IMR-90 (cell line): ENCODE data around the gene DNM3. TPM values are rescaled to one million over a fixed set of nuclear protein-coding genes. Genes with fewer than 3 reads are reported as not detected.

Experiments
- ATAC-seq: fragments of 200-7000 bp; cut with Tn5 transposase; 2 replicates; pipeline ENCODE4 v1.9.1; 2020; ENCODE audit warnings: low read depth, mild to moderate bottlenecking, moderate library complexity
- BruUV-seq: library from RNA; stranded (reverse); fragments of 400-500 nt; replicated peaks from 2 replicates; lab custom pipeline; 2021; lab: Mats Ljungman, UMichigan
- CTCF ChIA-PET: fragments of 300-600 bp; formaldehyde crosslinking; extraction: SDS; loops from one replicate; lab custom pipeline; 2021; ENCODE audit warnings: antibody characterized with exemption; lab: Yijun Ruan, JAX
- POLR2A ChIA-PET: fragments of 300-600 bp; sonication (Branson Sonifier 250); formaldehyde crosslinking; loops from one replicate; lab custom pipeline; 2022; ENCODE audit warnings: antibody characterized with exemption; ENCODE audit not compliant: unreplicated experiment; lab: Charles Lee
- DNase-seq: peaks from one replicate; pipeline ENCODE4 v3.0.0; 2013
- H2AFZ ChIP-seq: replicated peaks from 2 replicates; pipeline ENCODE3; 2013; ENCODE audit warnings: low read length, mild to moderate bottlenecking; ENCODE audit not compliant: poor library complexity
- H2AK5ac ChIP-seq: 2 replicates; pipeline ENCODE4 v1.6.1; 2013; ENCODE audit warnings: low read depth, low read length, inconsistent platforms
- H2AK9ac ChIP-seq: replicated peaks from 2 replicates; pipeline ENCODE3; 2013; ENCODE audit warnings: mild to moderate bottlenecking, low read depth, low read length, moderate library complexity; ENCODE audit not compliant: poor library complexity
- H2BK120ac ChIP-seq: 2 replicates; pipeline ENCODE4 v1.6.1; 2013; ENCODE audit warnings: low read depth, low read length, inconsistent platforms
- H2BK15ac ChIP-seq: 3 replicates; pipeline ENCODE4 v1.6.1; 2013; ENCODE audit warnings: low read depth, low read length, inconsistent platforms
- H2BK20ac ChIP-seq: 2 replicates; pipeline ENCODE4 v1.6.1; 2013; ENCODE audit warnings: low read depth, mild to moderate bottlenecking, inconsistent platforms, low read length, moderate library complexity
- H2BK5ac ChIP-seq: 2 replicates; pipeline ENCODE4 v1.6.1; 2013; ENCODE audit warnings: mild to moderate bottlenecking, low read depth, low read length, inconsistent platforms; ENCODE audit not compliant: poor library complexity, severe bottlenecking
- H3K14ac ChIP-seq: replicated peaks from 2 replicates; pipeline ENCODE4 v1.6.1; 2013; ENCODE audit warnings: low read depth, low read length, inconsistent platforms
- H3K18ac ChIP-seq: 2 replicates; pipeline ENCODE4 v1.6.1; 2013; ENCODE audit warnings: low read depth, low read length, control low read depth
- H3K23ac ChIP-seq: 2 replicates; pipeline ENCODE4 v1.6.1; 2013; ENCODE audit warnings: low read depth, low read length, inconsistent platforms
- H3K27ac ChIP-seq: 2 replicates; pipeline ENCODE4 v1.5.1; 2013; ENCODE audit warnings: mild to moderate bottlenecking, control low read depth, low read length; ENCODE audit not compliant: insufficient read depth
- H3K27me3 ChIP-seq: 2 replicates; pipeline ENCODE4 v1.6.1; 2013; ENCODE audit warnings: low read length; ENCODE audit not compliant: control insufficient read depth, insufficient read depth
- H3K36me3 ChIP-seq: 2 replicates; pipeline ENCODE4 v1.6.1; 2013; ENCODE audit warnings: low read length, mixed read lengths; ENCODE audit not compliant: control insufficient read depth, insufficient read depth
- H3K4ac ChIP-seq: 2 replicates; pipeline ENCODE4 v1.6.1; 2013; ENCODE audit warnings: low read depth, low read length, inconsistent platforms
- H3K4me1 ChIP-seq: 2 replicates; pipeline ENCODE4 v1.6.1; 2013; ENCODE audit warnings: low read length, mixed read lengths; ENCODE audit not compliant: control insufficient read depth, insufficient read depth
- H3K4me2 ChIP-seq: 2 replicates; pipeline ENCODE4 v1.6.1; 2013; ENCODE audit warnings: low read depth, mild to moderate bottlenecking, control low read depth, low read length, moderate library complexity
- H3K4me3 ChIP-seq: 2 replicates; pipeline ENCODE4 v1.5.1; 2013; ENCODE audit warnings: low read depth, mild to moderate bottlenecking, control low read depth, low read length, moderate library complexity; ENCODE audit not compliant: insufficient read depth
- H3K56ac ChIP-seq: 2 replicates; pipeline ENCODE4 v1.6.1; 2013; ENCODE audit warnings: low read length, inconsistent platforms; ENCODE audit not compliant: insufficient read depth; ENCODE audit errors: extremely low read depth
- H3K79me1 ChIP-seq, 2 experiments: 2 replicates each; pipeline ENCODE4 v1.6.1; 2013; ENCODE audit warnings: low read length in 2 of 2, inconsistent platforms in 1 of 2, low read depth in 1 of 2
- H3K9ac ChIP-seq: 2 replicates; pipeline ENCODE4 v1.6.1; 2013; ENCODE audit warnings: low read depth, low read length, control low read depth
- H3K9me1 ChIP-seq: 2 replicates; pipeline ENCODE4 v1.6.1; 2013; ENCODE audit warnings: low read length, inconsistent platforms; ENCODE audit not compliant: insufficient read depth
- H3K9me3 ChIP-seq: 2 replicates; pipeline ENCODE4 v1.6.1; 2013; ENCODE audit warnings: low read length; ENCODE audit not compliant: control insufficient read depth, insufficient read depth
- H4K20me1 ChIP-seq: 2 replicates; pipeline ENCODE4 v1.6.1; 2013; ENCODE audit warnings: low read length, inconsistent platforms; ENCODE audit not compliant: insufficient read depth
- H4K5ac ChIP-seq: 2 replicates; pipeline ENCODE4 v1.6.1; 2013; ENCODE audit warnings: mild to moderate bottlenecking, low read depth, low read length, control low read depth
- H4K8ac ChIP-seq, 2 experiments: 2 replicates each; pipeline ENCODE4 v1.6.1; 2013; ENCODE audit warnings: low read depth in 2 of 2, low read length in 2 of 2, control low read depth in 1 of 2, inconsistent platforms in 1 of 2
- H4K91ac ChIP-seq: 2 replicates; pipeline ENCODE4 v1.6.1; 2013; ENCODE audit warnings: low read depth, low read length, inconsistent platforms; ENCODE audit not compliant: insufficient read depth
- FOS ChIP-seq: fragments of 150-350 bp; IDR thresholded peaks from 2 replicates; pipeline ENCODE4 v1.6.1; 2016; ENCODE audit warnings: low read depth, low read length
- NFE2L2 ChIP-seq: fragments of 150-350 bp; IDR thresholded peaks from 2 replicates; pipeline ENCODE4 v1.6.1; 2016; ENCODE audit warnings: low read depth, mild to moderate bottlenecking, low read length
- POLR2A ChIP-seq: IDR thresholded peaks from 2 replicates; pipeline ENCODE4 v1.6.1; 2012; ENCODE audit warnings: mild to moderate bottlenecking, low read depth, low read length
- SMC3 ChIP-seq: fragments of 150-350 bp; IDR thresholded peaks from 2 replicates; pipeline ENCODE4 v1.6.1; 2016; ENCODE audit warnings: low read depth, mild to moderate bottlenecking, antibody characterized with exemption, low read length, moderate library complexity
- WGBS, 2 experiments: methylation state at CpG; one replicate each; pipeline versions ENCODE4 v1.1.5 to v1.1.7; 2013; ENCODE audit warnings: missing lambda C conversion rate in 2 of 2; ENCODE audit not compliant: insufficient read length in 1 of 2; ENCODE audit errors: extremely low coverage in 2 of 2; 5-methylcytosine and 5-hydroxymethylcytosine counted together
- dilution Hi-C: fragments of 300-500 bp; cut with HindIII; formaldehyde crosslinking; loops from one replicate; pipeline ENCODE4 v1.14.3; 2018; ENCODE audit warnings: low sequenced_read_pairs; ENCODE audit not compliant: unreplicated experiment
- in situ Hi-C: fragments of 300-500 bp; cut with MboI; formaldehyde crosslinking; loops from 3 replicates; pipeline ENCODE4 v1.14.3; 2019; ENCODE audit warnings: low sequenced_read_pairs, inconsistent platforms, mixed read lengths
- intact Hi-C: fragments of 100-400 bp; cut with micrococcal nuclease; formaldehyde crosslinking; loops from 2 replicates; pipeline ENCODE4 v1.10.0; 2022
- polyA plus RNA-seq, 3 experiments: library from polyadenylated mRNA; depleted of rRNA; stranded (reverse); fragments of >200 nt; gene quantifications; 2 replicates each; pipeline ENCODE4 v1.2.3, GENCODE V29; 2012; ENCODE audit warnings: low replicate concordance in 1 of 3
- total RNA-seq: library from RNA; depleted of rRNA; stranded (reverse); fragments of >200 nt; gene quantifications from 2 replicates; pipeline ENCODE4 v1.2.3, GENCODE V29; 2012

The DNM3 gene
- total and polyA plus RNA-seq, 2 of the 4 experiments (the other 2 are of a cell fraction): 0.36 TPM

DNA sequence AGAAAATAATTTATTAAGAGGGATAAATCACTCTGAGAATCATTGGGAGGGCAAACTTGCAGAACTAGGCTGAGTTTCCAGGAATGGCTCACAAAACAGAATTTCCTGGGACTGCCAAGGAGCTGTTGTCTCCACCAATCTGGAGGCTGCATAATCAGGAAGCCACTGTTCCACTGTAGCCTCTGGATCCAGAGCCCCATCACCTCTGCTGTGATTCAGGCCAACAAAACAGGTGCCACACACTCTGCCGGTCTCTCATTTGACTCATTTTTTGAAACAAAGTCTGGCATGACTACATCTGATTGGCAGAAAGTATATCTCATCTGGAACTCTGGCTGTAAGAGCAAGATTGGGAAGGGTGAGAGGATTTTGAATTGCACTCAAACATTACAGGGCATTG, 400.2 kb downstream of the DNM3 start:
- no TSS peak for BruUV-seq
- H3K9ac ChIP-seq: no peak overlapping the region
- H3K56ac ChIP-seq: no peak overlapping the region
- no peak overlapping the region for H3K4me3 ChIP-seq
- H3K23ac ChIP-seq: 0 out of 2 replicates have a peak overlapping the region, but pooled peaks have one; percentile 16
- no CpG with 5 or more reads among the region's 1 CpG for WGBS, 2 experiments
- H3K79me1 ChIP-seq: no peaks in the 10 kb centered on the region
- H3K4ac ChIP-seq: no peak overlapping the region
- POLR2A ChIA-PET: no interaction called here
- H2AK5ac ChIP-seq: no peak overlapping the region
- H2BK15ac ChIP-seq: no peak overlapping the region
- DNase-seq (no peak), ATAC-seq (no peak)
- in situ Hi-C loops: no loop called here
- no peaks in the 10 kb centered on the region for H3K36me3 ChIP-seq
- no peak overlapping the region for H4K8ac ChIP-seq
- H3K4me1 ChIP-seq: no peaks in the 10 kb centered on the region
- H2BK120ac ChIP-seq: no peak overlapping the region
- no peak overlapping the region for H4K91ac ChIP-seq
- no peaks in the 10 kb centered on the region for H3K9me3 ChIP-seq
- H2BK5ac ChIP-seq: no peak overlapping the region
- TF ChIP-seq FOS: no peak
- no peak for TF ChIP-seq NFE2L2
- no peak for TF ChIP-seq SMC3
- TF ChIP-seq POLR2A: no peak
- H3K27ac ChIP-seq: no peak overlapping the region
- H3K9me1 ChIP-seq: no peaks in the 10 kb centered on the region; the same call in 1 of the 2 replicates
- H4K20me1 ChIP-seq: no peaks in the 10 kb centered on the region
- no peak overlapping the region for H2AK9ac ChIP-seq
- no peak overlapping the region for H2BK20ac ChIP-seq
- intact Hi-C loops: no loop called here
- no peak overlapping the region for H3K14ac ChIP-seq
- H3K4me2 ChIP-seq: no peak overlapping the region
- CTCF ChIA-PET: no interaction called here
- dilution Hi-C loops: no loop called here
- no peak overlapping the region for H2AFZ ChIP-seq
- H3K27me3 ChIP-seq: no peaks in the 10 kb centered on the region
- no peak overlapping the region for H3K18ac ChIP-seq
- no peak overlapping the region for H4K5ac ChIP-seq
